ACC112 (cell line): ENCODE measurements around the gene LDHB.
"Not testable (repeated sequence)": the region's sequence is repeated elsewhere in the genome, so short reads cannot be mapped to it uniquely, and the experiment has no call there.

Experiments used
- H2AFZ ChIP-seq: fragments of 200-600 bp; sonication (generic); one replicate; pipeline ENCODE4 v1.6.0; 2017; ENCODE audit warnings: antibody characterized with exemption, low read length; ENCODE audit not compliant: unreplicated experiment
- H3K27ac ChIP-seq: fragments of 200-600 bp; sonication (generic); 2 replicates; pipeline ENCODE4 v1.5.1; 2014; ENCODE audit warnings: low read depth, mild to moderate bottlenecking, antibody characterized with exemption, low read length, moderate library complexity
- H3K27me3 ChIP-seq: fragments of 200-600 bp; sonication (generic); 2 replicates; pipeline ENCODE4 v1.6.1; 2014; ENCODE audit warnings: mild to moderate bottlenecking, antibody characterized with exemption, low read length, moderate library complexity, mixed read lengths; ENCODE audit not compliant: insufficient read depth
- H3K36me3 ChIP-seq: fragments of 200-600 bp; sonication (generic); 2 replicates; pipeline ENCODE4 v1.6.1; 2016; ENCODE audit warnings: mild to moderate bottlenecking, antibody characterized with exemption, low read length, moderate library complexity, mixed read lengths; ENCODE audit not compliant: insufficient read depth
- H3K4me1 ChIP-seq: fragments of 200-600 bp; sonication (generic); one replicate; pipeline ENCODE4 v1.6.1; 2016; ENCODE audit warnings: low read length, mixed read lengths; ENCODE audit not compliant: insufficient read depth, unreplicated experiment, control insufficient read depth
- H3K4me3 ChIP-seq: fragments of 200-600 bp; sonication (generic); 2 replicates; pipeline ENCODE4 v1.5.1; 2014; ENCODE audit warnings: mild to moderate bottlenecking, low read depth, low read length
- H3K79me2 ChIP-seq: fragments of 200-600 bp; sonication (generic); one replicate; pipeline ENCODE4 v1.6.0; 2016; ENCODE audit warnings: low read length; ENCODE audit not compliant: control insufficient read depth, unreplicated experiment, insufficient read depth

LDHB gene

GRCh38 chr12:21678959-21679358, 21.3 kb upstream of the LDHB start:
- Histone ChIP-seq H3K36me3 (no peaks in the 10 kb centered on the region), H3K79me2 (no peaks in the 10 kb centered on the region), H3K27ac (no peak overlapping the region), H2AFZ (no peak overlapping the region), H3K4me3 (no peak overlapping the region), H3K27me3 (peaks cover 1% of the 10 kb centered on the region; the same call in 1 of the 2 replicates), H3K4me1 (no peaks in the 10 kb centered on the region)

- H3K4me1 ChIP-seq = no peaks in the 10 kb centered on the region
- no peaks in the 10 kb centered on the region for H3K79me2 ChIP-seq
- H3K4me3 ChIP-seq = no peak overlapping the region
- no peak overlapping the region for H3K27ac ChIP-seq
- H3K27me3 ChIP-seq = peaks cover 3% of the 10 kb centered on the region; the same call in 1 of the 2 replicates
- H2AFZ ChIP-seq = no peak overlapping the region
- no peaks in the 10 kb centered on the region for H3K36me3 ChIP-seq
These were observed 20.1 kb upstream of the LDHB start for GRCh38 chr12:21677622-21678277.

- H3K27me3 ChIP-seq = peaks cover 8% of the 10 kb centered on the region; the same call in 1 of the 2 replicates
- no peaks in the 10 kb centered on the region for H3K4me1 ChIP-seq
- H3K4me3 ChIP-seq = no peak overlapping the region
- H3K36me3 ChIP-seq = no peaks in the 10 kb centered on the region
- no peak overlapping the region for H3K27ac ChIP-seq
- no peaks in the 10 kb centered on the region for H3K79me2 ChIP-seq
- no peak overlapping the region for H2AFZ ChIP-seq
These were observed 19.6 kb upstream of the LDHB start for GRCh38 chr12:21677204-21677603.

GRCh38 chr12:21676776-21677175, 19.1 kb upstream of the LDHB start:
- no peaks in the 10 kb centered on the region for H3K79me2 ChIP-seq
- H3K4me3 ChIP-seq = no peak overlapping the region
- H3K27me3 ChIP-seq = peaks cover 13% of the 10 kb centered on the region; the same call in 1 of the 2 replicates
- H2AFZ ChIP-seq = no peak overlapping the region
- H3K36me3 ChIP-seq = no peaks in the 10 kb centered on the region
- H3K27ac ChIP-seq = no peak overlapping the region
- no peaks in the 10 kb centered on the region for H3K4me1 ChIP-seq

GRCh38 chr12:21675641-21676040, 18.0 kb upstream of the LDHB start:
- no peak overlapping the region for H2AFZ ChIP-seq
- no peaks in the 10 kb centered on the region for H3K4me1 ChIP-seq
- no peak overlapping the region for H3K4me3 ChIP-seq
- H3K27ac ChIP-seq = no peak overlapping the region
- no peaks in the 10 kb centered on the region for H3K79me2 ChIP-seq
- no peaks in the 10 kb centered on the region for H3K36me3 ChIP-seq
- H3K27me3 ChIP-seq = peaks cover 20% of the 10 kb centered on the region; the same call in 1 of the 2 replicates

GRCh38 chr12:21675096-21675495, 17.5 kb upstream of the LDHB start:
- Histone ChIP-seq H3K36me3 (no peaks in the 10 kb centered on the region), H2AFZ (no peak overlapping the region), H3K79me2 (no peaks in the 10 kb centered on the region), H3K4me3 (no peak overlapping the region), H3K27me3 (peaks cover 20% of the 10 kb centered on the region; the same call in 1 of the 2 replicates), H3K4me1 (no peaks in the 10 kb centered on the region), H3K27ac (no peak overlapping the region)

GRCh38 chr12:21673830-21674552, 16.3 kb upstream of the LDHB start:
- H3K4me3 ChIP-seq = not testable (repeated sequence)

GRCh38 chr12:21672146-21672545, 14.5 kb upstream of the LDHB start:
- Histone ChIP-seq H2AFZ (no peak overlapping the region), H3K4me1 (no peaks in the 10 kb centered on the region), H3K79me2 (no peaks in the 10 kb centered on the region), H3K27me3 (peaks cover 20% of the 10 kb centered on the region; the same call in 1 of the 2 replicates), H3K4me3 (no peak overlapping the region), H3K27ac (no peak overlapping the region), H3K36me3 (no peaks in the 10 kb centered on the region)

More at GRCh38 chr12:21673830-21674552, 16.3 kb upstream of the LDHB start:
- not testable (repeated sequence) for H3K36me3 ChIP-seq, H2AFZ ChIP-seq, H3K27ac ChIP-seq, H3K79me2 ChIP-seq, H3K4me1 ChIP-seq
- peaks cover 20% of the 10 kb centered on the region; the same call in 1 of the 2 replicates for H3K27me3 ChIP-seq

GRCh38 chr12:21666722-21667121, 9.1 kb upstream of the LDHB start:
- no peaks in the 10 kb centered on the region for H3K36me3 ChIP-seq
- peaks cover 7% of the 10 kb centered on the region; the same call in 1 of the 2 replicates for H3K27me3 ChIP-seq
- no peaks in the 10 kb centered on the region for H3K4me1 ChIP-seq
- no peak overlapping the region for H2AFZ ChIP-seq
- no peak overlapping the region for H3K27ac ChIP-seq
- no peak overlapping the region for H3K4me3 ChIP-seq
- H3K79me2 ChIP-seq = no peaks in the 10 kb centered on the region

GRCh38 chr12:21665816-21666215, 8.2 kb upstream of the LDHB start:
- Histone ChIP-seq H3K36me3 (no peaks in the 10 kb centered on the region), H3K4me1 (no peaks in the 10 kb centered on the region), H3K27ac (no peak overlapping the region), H3K4me3 (no peak overlapping the region), H3K27me3 (no peaks in the 10 kb centered on the region), H3K79me2 (no peaks in the 10 kb centered on the region), H2AFZ (no peak overlapping the region)
